Activated CD4-positive, alpha-beta T cell treated with anti-CD3 and anti-CD28 coated beads, Interleukin-2, Interleukin-4, amounts not matched to agents 100 ng/mL and 50 ng/mL, durations not matched to agents 16 hours and 8 hours (primary cell): ENCODE data around the gene POFUT2.

Experiments
- DNase-seq: peaks from one replicate; pipeline ENCODE4 v3.0.0-alpha.2; 2020; ENCODE audit warnings: low spot score

Gene POFUT2

GRCh38 chr21:45248301-45248892, 39.3 kb downstream of the POFUT2 start:
- DNase-seq = no peak

DNA sequence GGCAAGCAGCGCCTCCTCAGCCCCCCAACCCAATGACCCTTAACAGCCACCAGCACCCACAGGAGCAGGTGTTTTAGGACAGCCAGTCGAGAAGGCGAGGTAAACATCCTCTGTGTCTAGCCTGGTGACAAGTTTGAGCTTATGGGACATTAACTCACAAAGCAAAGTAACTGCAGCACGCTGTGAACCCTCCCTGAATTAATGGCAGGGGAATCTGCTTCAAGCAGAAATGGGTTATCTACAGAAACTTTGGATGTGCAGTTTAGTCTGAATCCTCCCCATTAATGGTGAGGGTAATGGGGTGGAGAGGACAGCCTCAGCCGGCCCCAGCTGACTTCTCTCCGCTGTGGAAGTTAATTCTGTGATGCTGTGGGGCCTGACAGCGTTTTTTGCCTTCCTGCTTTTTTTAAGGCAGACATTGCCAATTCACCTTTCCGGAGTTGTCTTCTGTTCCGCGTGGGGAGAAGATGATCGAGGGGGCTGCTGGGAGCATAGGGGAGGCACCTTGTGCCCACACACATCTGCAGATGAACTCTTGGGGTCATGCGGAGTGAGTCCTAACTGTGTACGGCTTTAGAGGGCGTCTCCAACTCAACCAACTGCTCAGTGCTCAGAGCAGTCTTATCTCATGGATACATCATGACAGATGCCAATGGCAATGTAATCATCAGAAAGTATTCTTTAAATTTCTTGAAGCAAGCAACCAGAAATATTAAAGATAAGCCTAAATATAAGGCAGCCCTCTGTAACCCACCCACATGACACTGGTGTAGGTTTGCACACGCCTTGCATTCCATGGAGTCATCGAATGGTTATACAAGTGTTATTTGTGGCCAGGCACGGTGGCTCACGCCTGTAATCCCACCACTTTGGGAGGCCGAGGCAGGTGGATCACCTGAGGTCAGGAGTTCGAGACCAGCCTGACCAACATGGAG, 41.0 kb downstream of the POFUT2 start:
- DNase-seq = no peak

GRCh38 chr21:45244799-45245340, 42.8 kb downstream of the POFUT2 start:
- DNase-seq = no peak

DNA sequence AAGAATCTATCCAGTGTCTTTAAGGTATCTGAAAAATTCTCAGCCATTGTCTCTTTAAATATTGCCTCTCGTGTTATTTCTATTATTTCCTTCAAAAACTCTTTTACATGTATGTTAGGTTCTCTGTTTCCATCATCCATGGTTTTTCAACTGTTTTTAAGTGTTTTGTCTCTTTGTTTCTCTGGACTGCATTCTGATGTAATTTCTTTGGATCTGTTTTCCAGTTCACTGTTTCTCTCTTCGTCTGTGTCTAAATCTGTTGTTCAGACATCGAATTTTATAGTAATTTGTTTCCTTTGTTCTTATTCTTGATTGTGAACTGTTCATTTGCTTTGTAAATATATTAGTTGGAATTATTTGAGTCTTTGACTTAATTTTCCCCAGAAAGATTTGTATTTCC, 44.1 kb downstream of the POFUT2 start:
- no peak for DNase-seq

- no peak for DNase-seq
Observed at GRCh38 chr21:45241357-45241756, 46.3 kb downstream of the POFUT2 start.

- no peak for DNase-seq
Observed at GRCh38 chr21:45237401-45237800, 50.3 kb downstream of the POFUT2 start.

DNA sequence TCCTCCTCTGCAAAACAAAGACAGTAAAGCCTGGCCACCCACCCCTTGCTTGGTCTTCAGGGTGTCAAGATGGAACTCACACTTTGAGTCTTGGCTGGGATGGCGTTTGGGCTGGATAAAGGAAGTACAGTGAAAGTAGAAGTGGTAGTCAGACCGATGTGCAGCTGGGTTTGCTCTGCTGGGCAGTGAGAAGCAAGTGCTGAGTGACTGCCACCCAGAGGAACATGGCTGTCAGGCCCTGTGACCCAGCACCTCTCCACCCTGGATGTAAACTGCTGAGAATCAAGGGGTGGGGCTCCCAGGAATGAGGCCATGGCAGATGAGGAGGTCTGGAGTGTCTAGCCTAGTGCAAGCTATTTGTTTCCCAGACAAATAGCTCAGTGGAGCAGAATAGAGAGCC, 51.2 kb downstream of the POFUT2 start:
- no peak for DNase-seq

GRCh38 chr21:45235488-45235887, 52.2 kb downstream of the POFUT2 start:
- DNase-seq = no peak

- DNase-seq = no peak
Observed at GRCh38 chr21:45234965-45235364, 52.7 kb downstream of the POFUT2 start.

GRCh38 chr21:45234127-45234526, 53.6 kb downstream of the POFUT2 start:
- no peak for DNase-seq

DNA sequence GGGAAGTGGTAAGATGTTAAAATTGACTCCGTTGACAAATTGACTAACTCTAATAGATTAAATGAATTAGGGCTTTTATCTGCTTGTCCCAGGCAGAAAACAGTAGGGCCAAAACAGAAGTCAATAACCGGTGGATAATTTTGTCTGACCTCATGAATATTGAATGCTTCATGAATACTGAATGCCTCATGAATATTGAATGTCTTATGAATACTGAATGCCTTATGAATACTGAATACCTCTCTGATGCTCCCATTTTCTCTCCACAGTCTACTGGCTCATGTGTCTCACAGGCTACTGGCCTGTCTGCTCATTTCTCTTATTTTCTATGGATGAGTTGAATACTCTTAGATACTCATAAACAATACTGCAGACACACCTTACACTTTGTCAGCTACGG, 56.0 kb downstream of the POFUT2 start:
- DNase-seq = no peak

DNA sequence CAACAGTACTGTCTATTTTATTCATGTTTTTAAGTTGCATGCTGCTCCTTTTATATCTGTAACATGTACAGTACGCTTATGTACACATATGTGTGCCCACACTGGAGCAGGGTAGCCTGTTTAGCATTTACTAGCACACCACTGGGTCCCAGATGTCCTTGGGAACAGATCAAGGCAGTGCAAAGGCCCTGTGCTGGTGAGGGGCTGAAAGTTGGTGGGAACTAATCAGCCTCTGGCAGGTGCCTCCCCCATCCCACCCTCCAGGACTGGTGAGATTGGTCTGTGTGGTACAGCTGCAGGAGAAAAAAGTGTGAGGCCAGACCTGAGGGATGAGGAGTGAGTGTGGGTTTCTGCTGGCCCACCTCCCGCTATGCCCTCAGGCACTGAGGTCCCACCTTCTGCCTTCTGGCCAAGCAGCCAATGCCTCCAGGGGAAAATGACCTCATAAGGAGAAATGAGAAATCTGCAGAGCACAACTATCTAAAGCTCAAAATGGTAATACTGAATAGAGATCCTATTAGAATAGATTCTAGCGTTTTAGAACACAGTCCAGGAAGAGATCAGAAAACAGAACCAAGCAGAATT, 58.9 kb downstream of the POFUT2 start:
- no peak for DNase-seq

GRCh38 chr21:45228171-45228641, 59.5 kb downstream of the POFUT2 start:
- DNase-seq = peak; percentile 76

GRCh38 chr21:45227735-45228134, 60.0 kb downstream of the POFUT2 start:
- DNase-seq = no peak

DNA sequence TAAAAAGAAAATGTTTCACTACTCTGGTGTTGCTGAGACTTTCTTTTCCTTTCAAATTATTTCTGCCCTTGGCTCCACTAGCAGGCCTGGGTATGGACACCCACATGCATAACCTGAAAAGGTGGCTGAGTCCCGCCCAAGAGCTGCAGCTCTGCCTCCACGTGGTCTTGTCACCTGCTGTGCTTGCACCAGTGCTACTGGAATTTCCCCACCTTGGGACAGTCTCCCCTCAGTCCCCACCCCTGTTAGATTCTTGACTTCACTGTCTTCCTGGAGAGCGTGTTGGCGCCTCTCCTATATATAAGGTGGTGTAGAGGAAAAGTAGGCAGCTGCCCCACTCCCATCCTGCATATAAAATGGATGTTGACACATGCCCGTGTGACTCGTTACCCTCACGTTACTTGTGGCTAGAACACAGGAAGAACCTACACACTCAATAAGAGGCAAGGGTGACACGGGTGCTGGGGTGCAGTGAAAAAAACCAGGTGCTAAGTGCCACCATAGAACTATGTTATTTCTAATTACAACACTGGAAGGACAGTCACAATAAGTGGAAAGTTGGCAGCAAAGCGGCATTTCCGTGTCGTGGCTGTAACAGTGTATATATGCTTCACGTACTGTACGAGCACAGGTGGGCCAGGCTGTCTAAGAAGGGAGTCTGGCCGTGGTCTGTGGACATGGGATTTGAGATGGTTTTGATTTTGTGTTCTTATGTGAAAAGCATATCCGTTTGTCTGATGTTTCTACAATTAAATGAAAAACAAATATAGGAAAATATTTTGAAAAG, 61.0 kb downstream of the POFUT2 start:
- peak; percentile 16 for DNase-seq

GRCh38 chr21:45225741-45226327, 61.9 kb downstream of the POFUT2 start:
- no peak for DNase-seq

GRCh38 chr21:45225041-45225740, 62.5 kb downstream of the POFUT2 start:
- DNase-seq = no peak

DNA sequence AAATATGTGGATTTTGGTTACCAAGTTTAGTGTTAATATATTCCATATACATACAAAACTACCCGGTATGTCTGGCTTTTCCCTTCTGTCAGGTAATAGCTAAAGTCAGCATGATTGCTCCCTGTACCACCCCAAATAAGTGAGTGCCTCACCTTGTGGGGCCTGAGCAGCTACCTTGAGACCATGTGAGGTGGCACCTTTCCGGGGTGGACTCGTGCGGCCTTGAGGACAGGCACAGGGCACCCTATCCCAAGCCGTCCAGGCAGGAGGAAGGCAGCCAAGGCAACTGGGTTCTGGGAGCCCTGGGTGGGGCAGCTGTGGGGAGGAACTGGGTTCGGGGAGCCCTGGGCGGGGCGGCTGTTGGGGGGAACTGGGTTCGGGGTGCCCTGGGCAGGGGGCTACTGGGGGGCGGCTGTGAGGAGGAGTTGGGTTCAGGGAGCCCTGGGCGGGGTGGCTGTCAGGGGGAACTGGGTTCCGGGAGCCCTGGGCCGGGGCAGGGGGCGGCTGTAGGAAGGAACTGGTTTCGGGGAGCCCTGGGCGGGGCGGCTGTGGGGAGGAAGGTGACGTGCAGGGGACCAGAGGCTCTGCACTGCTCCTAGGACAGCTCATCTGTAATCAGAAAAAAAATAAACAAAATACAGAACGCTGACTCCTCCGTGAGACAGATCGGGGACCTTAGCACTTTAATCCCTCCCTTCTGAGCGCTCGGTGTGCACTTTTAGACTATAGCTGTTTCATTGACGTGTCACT, 63.3 kb downstream of the POFUT2 start:
- no peak for DNase-seq

DNA sequence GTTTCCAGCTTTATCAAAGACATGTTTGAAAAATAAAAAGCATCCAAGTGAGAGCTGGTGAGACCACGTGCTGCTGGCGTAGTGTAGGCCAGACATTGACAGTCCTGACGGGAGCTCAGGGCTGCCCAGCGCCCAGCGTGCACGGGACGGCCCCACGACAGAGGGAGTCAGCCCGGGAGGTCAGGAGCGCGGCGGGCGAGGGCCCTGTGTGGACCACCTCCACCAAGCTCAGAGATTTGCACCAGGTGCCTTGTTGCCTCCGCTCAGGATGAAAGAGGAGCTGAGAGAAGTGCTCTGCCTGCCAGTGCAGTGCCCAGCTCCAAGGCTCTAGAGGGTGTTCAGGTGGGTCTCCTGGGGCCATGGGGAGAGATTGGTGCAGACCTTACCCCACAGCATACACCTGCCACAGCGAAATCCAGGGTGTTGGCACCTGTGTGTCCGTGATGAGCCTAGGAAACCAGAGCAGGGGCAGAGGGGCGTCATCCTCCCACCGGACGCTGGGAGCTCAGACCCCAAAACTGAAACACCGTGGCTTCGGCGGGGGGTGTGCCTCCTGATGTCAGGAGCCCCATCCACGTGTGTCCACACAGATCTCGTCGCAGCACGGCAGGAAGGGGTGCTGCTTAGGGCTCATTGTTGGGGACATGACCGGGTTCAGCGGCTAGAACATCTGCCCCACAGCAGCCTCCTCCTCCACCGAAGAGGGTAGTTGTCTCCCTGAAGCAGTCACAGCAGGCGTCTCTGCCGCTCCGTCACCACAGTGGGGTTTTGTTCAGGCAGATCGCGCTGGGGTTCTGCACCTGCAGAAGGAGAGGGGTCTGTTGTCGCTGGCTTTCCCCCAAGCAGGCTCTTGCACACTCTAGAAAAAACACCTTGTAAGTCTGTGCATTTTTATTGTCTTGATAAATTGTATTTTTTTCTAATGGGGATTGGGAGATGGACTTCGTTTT, 64.2 kb downstream of the POFUT2 start:
- no peak for DNase-seq
